GM21723 (cell line): ENCODE results near the gene IQSEC1.

Source experiments
- ATAC-seq: cut with Tn5 transposase; IDR thresholded peaks from one replicate; pipeline ENCODE4 v1.9.1; 2021; ENCODE audit warnings: mild to moderate bottlenecking, moderate library complexity; ENCODE audit not compliant: unreplicated experiment

IQSEC1 gene

DNA sequence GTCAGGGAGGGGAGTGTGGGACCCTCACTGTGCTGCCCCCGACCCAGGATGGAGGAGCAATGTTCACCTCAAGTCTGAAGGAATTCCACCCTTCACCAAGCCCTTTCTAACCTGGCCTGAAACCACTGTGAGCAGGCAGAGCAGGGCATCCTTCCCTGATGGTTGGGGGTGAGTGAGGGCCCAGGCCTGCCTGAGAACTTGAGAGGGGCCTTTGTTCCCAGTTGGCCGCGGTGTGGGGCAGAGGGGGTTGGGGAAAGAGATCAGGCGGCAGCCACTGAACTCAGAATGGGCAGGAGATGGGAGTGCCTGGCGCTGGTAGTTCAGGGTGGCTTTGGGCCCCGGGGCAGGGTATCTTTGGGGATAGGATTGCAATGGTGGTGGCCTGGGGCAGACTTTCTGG lies 128.4 kb downstream of the IQSEC1 start:
- ATAC-seq = no peak

DNA sequence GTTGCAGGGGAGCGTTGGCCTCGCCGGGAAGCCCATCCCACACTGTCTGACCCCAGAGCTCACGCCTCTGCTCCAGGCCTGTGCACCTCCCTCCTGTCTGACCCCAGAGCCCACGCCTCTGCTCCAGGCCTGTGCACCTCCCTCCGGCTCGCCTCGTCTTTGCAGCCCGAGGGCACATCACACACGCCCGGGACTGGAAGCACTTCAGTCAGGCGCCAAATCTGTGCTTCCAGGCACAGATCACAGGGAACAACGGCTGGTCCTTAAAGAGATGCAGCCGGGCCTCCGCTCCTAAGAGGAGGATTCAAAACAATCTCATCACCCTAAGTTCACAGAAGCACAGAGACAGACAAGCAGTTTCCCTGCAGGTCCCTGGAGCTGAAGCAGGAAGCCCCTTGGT lies 128.8 kb downstream of the IQSEC1 start:
- ATAC-seq = no peak

DNA sequence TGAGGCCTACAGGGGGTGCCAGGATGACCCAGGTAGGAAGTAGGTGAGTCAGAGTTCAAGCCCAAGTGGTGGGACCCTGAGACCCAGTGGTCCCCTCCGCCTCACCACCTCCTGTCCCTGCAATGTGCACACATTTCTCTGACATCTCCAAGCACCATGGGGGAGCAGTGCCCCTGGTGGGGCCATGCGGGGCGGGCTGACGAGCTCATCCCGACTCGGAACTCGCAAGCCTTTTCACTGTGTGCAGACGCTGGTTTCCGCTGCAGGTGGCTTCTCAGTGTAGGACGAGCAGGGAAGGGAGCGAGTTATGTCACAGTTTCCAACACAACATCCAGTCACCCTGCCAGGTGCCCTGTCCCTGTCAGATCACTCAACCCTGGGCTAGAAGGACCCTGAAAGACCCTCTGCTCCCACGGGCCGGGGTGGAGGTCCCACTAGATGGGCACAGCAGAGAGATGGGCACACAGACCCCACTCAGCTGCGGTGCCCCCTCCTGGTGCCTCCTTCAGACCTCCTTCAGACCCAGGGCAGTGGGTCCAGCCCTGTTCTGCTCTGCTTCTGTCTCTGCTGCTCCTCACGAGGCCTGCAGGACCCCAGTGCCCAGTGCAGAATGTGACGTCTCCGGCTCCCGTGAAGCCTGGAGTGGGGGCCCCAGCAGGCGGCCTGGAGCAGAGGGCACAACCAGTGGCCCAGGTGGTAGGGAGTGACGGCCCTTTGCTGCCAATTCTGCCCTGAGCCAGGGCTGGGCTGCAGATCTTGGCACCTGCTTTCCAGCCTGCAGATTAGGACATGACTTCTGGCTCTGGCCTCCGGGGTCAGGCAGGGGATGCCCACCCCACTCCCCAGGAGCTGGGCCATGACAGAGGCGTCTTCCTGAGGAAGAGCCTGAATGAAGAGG lies 129.9 kb downstream of the IQSEC1 start:
- ATAC-seq = no peak

DNA sequence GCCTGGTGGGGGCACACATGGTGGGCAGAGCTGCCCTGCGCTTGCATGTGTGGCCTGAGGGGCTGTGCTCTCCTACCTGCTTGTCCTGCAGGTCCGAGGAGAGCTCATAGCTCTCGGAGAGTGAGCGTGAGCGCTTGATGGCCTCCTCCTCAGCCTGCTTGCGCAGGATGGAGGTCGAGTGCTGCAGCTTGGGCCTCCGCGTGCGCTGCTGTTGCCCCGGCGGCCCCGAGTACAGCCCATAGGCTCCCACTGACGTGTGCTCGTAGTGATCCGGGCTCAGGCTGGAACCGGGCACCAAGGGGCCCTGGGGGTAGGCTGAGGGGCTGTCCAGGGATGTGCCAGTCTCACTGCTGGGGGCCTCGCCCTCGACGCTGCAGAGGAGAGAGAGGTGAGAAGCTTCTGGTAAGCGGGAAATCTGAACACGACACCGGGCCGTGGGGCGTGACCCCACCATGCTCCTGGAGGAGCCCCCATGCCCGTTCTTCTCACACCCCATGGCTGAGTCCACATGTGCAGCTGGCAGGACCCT lies 131.7 kb downstream of the IQSEC1 start:
- ATAC-seq = no peak

DNA sequence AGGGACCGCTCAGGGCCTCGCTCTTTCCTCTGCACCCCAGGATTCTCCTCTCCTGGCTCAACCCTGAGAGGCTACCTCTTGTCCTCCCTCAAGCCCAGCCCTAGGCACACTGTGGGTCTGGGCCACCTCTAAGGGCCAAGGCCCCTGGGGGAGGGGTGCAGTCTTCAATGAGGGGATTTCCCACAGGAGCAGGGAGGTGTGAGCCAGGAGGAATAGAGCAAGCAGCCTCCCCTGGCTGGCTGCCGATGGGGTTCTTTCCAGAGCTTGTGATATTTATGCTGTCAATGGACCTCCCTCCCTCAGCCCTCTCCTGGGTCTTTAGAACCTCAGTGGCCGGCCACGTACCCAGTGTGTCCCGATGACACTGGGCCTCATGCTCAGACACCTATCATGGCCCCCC lies 132.4 kb downstream of the IQSEC1 start:
- no peak for ATAC-seq

DNA sequence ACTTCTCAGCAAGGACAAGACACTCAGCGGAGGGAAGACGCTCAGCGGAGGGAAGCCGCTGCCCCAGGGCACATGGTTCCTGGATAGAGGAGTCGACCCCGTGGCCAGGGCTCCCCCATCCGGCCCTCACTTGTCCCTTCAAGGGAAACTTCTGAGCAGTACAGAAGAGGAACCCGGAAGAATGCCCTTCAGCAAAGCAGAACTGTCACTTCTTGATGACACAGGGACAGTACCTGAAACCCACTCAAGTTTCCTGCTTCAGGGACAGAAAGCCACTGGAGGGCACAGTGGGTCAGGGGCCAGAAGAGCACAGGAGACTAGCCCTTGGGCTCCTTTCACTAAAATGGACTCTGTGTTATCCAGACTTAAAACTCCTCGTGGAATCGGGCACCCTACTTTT lies 134.1 kb downstream of the IQSEC1 start:
- no peak for ATAC-seq

DNA sequence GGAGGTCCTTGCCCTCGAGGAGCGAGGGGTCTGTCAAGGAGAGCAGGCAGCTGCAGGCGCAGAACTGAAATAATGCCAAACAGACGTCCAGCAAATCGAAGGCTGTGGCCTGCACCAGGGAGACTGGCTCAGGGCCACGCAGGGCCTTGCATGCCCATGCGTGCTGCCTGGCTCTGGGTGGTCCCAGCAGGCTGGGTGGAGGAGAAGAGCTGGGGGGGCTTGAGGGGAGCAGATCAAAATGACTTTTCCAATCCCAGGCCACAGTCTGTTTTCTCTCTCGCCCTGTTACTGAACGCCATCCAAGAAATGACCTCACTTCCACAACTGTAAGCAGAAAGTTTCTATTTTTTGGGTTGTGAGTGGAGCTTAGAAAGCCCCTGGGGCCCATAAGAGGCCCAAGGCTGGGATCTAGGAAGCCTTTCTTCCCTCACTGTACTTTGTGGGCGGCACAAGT lies 134.9 kb downstream of the IQSEC1 start:
- ATAC-seq = no peak

DNA sequence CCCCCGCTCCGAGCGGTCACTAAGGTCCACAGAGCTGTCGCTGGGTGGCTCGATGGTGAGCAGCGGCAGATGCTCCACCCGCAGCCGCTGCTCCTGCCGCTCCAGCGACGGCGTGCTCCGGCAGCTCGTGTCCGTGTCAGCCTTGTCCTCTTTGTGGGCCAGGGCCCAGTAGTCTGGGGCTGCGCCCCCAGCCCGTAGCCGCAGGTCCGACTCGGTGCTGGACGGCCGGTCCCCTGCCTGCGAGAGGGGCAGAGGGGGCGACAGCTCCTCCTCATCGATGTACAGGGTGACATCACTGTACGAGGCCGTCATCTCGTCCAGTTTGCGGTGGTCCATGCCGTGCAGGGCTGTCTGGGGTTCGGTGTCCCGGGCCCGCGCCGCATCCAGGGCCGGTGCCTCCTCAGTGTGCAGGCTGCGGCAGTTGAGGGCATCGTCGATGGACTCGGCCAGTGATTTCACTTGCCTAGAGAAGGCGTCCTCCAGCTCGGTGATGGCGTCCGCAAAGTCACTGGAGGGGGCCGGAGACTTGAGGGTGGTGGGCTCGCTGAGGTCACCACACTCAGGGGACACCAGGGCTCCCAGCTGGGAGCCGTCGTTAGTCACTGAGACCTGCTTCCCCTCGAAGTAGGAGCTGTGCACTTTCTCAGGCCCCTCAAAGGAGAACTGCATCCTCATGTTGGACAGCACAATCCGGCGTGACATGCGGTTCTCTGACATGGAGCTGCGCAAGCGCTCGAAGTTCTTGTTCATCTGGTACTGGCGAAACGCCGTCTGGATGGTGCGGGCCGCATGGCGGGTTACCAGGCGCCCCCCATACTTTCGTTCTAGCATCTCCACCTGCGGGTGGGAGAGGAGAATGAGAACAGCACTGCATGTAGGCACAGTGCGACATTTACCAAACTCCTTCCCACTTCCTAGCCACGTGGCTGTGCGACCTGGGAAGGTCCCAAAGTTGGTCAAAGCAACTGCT lies 137.1 kb downstream of the IQSEC1 start:
- no peak for ATAC-seq

DNA sequence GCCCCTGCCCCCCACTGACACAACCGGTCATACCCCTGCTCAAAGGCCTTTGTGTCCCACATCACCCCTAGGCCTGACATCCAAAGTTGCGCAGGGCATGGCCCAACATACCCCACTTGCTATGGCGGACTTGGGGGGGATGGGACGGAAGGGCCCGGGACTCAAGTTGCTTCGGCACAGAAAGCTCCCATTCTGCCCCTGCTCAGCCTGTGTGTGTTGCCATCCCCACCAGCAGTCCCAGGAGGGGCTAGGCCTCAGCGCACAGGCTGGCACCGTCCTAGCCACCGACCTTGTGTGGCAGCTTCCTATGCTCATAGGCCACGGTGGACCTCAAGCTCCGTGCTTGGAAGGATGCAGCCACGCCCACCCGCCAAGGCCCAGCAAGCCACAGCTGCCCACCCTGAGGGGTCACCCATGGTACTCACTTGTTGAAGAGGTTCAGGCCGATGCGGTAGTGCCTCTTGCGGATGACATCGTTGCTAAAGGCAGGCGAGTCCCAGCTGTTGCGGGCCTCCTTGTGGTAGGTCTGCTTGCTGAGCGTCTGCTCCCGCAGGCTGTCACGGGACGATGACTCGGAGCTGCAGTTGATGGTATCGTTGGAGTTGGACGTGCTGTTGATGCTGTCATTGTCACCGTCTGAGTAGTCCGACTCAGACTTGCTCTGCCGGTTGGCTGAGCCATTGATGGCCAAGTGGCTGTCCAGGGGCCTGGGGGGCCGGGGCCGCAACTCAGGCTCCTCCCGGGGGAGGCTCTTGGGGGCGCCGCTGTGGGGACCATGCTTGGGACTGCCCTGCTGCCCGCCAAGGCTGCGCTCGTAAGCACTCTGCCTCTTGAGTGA lies 138.0 kb downstream of the IQSEC1 start:
- ATAC-seq = no peak

DNA sequence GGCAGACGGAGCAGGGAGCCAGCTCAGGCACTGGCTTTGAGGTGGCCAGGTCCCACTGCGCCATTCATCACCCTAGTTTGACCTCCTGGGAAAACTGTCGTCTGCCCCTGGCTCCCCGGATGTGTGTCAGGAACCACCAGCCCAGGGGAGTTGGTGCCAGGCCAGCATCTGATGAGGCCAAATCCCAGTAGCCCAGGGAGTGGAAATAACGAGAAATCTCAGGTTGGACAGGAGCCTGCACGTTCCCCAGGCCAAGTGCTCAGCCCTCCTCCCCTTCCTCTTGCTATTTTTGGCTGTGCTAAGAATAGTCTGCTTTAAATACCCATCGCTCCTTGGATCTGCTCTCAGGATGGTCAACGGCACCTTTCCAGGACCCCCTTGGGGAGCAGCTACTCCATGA lies 138.8 kb downstream of the IQSEC1 start:
- no peak for ATAC-seq

DNA sequence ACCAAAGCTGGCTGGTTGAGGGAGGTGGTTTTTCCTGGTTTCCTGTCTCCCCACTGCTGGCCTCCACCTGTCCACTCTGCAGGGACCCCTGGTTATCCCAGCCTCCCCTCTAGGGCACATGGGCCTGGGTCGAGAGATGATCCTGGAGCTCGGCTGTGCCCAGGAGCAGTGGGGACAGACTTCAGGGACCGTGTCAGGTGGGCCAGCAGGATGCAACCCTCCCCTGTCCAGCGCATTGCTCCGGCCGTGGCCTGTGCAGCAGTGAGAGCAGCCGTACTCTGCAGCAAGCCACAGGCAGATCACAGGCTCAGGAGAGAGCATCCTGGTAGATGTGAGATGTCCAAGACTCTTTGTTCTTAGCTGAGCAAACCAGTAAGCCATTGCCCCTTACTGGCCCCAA lies 139.3 kb downstream of the IQSEC1 start:
- ATAC-seq = no peak

DNA sequence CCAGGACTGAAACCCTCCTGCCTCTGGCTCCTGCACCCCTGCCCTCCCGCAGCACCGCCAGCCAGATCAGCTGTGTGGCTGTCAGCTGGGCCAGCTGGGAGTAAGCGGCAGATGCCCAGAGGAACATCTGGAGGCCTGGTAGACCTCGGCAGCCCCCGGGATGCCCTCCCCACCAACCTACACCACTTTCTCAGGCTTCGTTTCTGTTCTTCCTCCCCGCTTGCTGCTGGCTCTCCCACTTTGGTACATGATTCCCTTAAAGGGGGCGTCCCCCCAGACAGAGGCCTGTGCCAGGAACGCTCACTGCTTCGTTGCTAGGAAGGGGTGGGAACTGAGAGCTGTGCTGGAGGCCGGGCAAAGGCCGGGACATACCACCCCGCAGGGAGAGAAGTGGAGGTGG lies 140.5 kb downstream of the IQSEC1 start:
- ATAC-seq = no peak

DNA sequence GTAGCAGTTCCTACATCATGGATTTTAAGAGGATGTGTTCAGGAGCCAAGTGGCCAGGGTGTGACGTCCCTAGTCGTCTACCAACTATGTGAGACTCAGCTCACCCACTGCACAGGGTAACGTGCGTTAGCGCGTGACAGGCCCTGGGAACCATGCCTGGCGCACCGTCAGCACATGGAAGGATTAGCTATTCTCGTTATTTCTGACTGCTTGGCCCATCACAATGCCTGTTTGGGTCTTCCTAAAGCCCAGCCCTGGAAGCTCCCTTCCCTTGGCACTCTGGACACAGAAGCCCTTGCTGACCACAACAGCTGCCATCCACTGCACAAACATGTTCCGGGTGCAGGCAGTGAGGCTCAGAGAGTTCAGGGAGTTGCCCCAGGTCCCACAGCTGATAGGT lies 140.9 kb downstream of the IQSEC1 start:
- ATAC-seq = no peak

DNA sequence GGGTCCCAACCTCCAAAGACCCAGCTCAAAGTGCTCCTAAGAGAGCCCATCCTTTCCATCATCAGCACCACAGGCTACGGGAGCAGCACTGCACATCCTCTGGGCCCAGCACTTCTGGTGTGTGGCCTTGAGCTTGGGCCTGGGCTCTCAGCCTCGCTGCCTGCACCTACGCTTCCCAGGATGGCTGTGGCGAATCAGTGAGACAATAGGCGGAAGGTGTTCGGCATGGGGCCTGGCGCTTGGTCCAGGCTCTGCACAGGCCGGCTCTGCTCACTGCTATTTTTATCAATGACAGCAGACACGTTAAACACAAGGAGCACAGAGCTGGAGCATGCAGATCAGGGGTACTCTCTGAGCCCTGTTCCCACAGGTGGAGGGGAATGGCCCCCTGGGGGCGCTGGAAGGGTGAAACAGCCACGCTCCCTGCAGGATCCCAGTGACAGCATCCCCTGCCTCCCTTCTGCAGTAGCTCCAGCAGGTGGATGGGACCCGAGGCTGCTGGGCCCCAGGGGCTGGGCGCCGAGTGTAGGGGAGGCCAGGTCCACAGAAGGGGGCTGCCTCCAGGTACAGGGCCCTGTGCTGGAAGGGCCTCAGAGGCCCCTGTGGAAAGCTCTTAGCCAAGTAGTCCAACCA lies 141.8 kb downstream of the IQSEC1 start:
- no peak for ATAC-seq

DNA sequence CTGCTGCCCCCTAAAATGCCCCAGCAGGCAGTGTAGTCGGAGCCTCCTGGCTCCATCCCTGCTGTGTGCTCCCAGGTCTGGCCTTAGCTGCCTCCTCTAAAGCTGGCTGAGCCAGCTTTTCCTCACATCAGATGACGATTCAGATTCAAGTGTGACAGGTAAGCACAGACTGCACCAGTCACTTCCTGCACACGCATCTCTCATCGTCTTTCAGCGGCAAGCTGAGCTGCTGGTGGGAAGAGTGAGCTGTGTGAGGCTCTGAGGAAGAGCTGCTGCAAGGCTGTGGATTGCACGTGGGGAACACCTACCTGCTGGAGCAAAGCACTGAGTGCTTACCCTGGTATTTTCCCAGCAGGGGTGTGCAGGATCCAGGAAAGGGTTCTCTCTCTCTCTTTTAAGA lies 143.4 kb downstream of the IQSEC1 start:
- ATAC-seq = no peak

DNA sequence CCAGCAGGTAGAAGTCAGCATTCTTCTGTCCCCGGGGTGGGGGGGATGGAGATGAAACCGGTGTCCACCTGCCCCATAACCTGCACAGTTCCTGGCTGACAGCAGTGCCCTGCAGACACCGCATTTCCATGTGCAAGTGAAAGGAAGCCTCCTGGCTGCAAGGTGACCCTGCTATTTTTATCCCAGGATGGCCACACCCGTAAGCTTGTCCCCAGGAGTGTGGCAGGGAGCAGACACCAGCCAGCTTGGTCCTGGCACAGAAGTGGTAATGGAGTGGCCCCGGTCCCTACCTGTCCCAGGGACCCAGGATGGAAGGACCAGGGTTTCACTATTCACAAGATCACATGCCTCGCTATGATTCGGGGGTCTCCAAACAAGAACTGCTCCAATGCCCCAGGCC lies 146.6 kb downstream of the IQSEC1 start:
- ATAC-seq = no peak

DNA sequence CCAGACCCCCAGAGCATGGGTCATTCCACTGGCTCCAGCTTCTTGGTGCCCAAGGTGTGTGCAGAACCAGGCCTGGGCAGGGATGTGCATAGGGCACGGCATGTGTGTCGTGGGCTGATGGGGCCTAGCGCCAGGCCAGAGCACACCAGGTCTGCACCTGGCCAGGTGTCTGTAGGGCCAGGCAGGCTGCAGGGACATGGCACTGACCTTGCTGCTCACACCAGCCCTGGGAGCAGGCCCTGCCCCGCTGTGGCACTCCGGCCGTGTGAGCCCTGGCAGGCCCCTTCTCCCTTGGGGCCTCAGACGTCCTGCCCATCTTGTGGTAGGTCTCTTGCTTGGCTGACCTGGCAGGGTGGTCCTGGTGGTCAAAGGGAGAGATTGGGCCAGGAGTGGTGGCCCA lies 147.6 kb downstream of the IQSEC1 start:
- ATAC-seq = no peak

DNA sequence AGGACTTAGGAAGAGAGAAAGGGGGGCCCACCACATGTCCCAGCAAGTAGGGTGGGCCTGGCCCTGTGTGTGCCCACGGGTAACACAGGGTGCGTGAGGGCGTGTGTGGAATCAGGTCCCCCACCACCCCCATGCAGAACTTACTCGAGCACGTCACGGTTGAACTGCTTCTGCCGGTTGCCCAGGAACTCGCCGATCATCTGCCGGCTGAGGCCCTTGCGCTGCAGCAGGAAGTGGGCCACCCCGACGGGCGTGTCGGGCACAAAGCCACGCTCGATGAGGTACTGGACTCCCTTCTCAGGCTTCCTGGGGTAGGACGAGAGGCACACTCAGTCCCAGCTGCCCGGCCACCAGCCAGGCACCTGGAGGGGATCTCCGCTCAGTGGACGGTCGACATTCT lies 148.8 kb downstream of the IQSEC1 start:
- ATAC-seq = no peak

DNA sequence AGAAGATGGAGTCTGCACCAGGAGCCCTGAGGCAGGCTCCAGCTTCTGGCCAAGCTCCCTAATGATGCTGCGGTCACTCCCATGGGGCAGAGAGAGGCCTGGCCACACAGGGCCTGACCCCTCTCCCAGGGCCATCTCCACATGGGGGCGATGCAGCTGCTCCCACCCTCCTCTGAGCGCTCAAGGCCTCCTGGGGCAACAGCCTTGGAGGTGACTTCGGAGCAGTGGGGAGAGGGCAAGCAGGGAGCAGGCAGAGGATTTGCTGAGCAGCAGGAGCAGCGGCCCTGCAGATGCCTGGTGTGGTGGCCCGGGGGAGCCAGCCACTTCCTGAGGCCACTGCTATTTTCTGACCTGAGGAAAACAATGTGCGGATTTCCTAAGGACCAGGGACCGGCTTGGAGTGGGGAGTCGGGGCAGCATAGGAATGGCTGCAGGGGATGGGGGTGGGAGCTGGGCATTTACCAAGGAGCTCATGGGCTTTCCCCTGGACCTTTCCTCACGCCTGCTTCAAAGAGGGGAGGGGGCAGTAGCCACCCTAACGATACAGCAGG lies 150.3 kb downstream of the IQSEC1 start:
- ATAC-seq = no peak

DNA sequence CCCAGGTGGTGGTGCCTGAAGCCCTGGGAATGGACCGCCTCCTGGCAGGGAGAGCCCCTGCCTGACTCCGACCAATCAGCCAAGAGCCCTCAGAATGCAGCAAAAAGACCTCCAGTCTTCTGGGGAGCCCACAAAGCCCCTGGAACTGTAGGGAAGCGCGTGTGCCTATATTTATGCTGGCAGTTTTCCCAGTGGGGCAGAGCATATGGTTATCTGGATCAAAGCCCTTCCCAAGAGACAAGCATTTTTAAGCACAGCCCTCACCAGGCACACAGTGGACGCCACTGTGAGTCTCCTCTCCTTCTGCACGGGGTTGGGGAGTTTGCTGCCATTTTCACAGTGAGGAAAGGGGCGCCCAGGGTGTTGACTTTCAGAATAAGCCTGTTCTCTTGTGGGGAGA lies 150.9 kb downstream of the IQSEC1 start:
- ATAC-seq = no peak
